ENCODE results near the gene YEATS2. TPM values are rescaled to one million over a fixed set of nuclear protein-coding genes. Genes with fewer than 3 reads are reported as not detected.

YEATS2 gene
- polyA plus RNA-seq, 3 donors from 2014 or later, result 2.1 to 6.3 (median 2.4) TPM

DNA sequence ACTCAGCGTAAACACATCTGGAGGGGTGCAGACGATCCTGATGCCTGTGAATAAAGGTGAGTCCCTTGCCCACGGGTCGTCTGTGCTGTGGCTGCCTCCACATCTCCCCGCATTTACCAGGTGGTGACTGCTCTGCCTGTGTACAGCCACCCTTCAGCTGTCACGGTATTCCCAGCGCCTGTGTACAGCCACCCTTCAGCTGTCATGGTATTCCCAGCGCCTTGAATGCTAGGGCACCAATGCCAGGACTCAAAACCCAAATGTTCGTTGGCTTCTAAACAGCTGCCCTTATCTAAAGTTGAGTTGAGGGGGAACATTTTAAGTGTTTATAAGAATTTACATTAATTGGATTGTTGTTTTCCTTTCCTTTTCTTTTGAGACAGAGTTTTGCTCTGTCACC, 100.4 kb downstream of the YEATS2 start:
- H3K9me3 Mint-ChIP-seq, result no peaks in the 10 kb centered on the region
- DNase-seq, result no peak
- H3K4me3 Mint-ChIP-seq, result no peak overlapping the region
- H3K4me1 Mint-ChIP-seq, result no peaks in the 10 kb centered on the region
- H3K27me3 Mint-ChIP-seq (ENCODE audit: low read depth in 3 of 3), result no peaks in the 10 kb centered on the region
- H3K36me3 Mint-ChIP-seq, result peaks cover 31 to 55% (median 37%) of the 10 kb centered on the region in 3 donors
- H3K27ac Mint-ChIP-seq, result no peak overlapping the region

DNA sequence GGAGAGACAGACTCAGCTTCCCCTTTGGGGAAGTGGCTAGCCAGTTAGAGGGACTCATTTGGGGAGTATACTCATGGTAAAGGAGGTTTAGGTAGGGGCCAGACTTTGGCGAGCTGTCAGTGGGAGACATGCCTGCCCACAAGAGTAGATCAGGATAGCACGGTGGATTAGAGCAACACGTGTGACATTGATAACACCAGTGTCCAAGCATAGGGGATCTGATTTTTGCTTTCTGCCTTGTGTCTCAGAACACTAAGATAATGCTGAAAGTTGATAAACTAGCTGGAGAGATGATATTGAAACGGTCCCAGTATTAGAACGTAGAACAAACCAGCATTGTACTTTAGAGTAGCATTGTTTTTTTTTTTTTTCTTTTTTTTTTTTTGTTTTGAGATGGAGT, 101.9 kb downstream of the YEATS2 start:
- no peaks in the 10 kb centered on the region for H3K4me1 Mint-ChIP-seq
- peaks cover 0 to 3% (median 0%) of the 10 kb centered on the region in 3 donors for H3K27me3 Mint-ChIP-seq (ENCODE audit: low read depth in 3 of 3)
- no peaks in the 10 kb centered on the region for H3K9me3 Mint-ChIP-seq
- no peak overlapping the region for H3K4me3 Mint-ChIP-seq
- H3K27ac Mint-ChIP-seq, result peak overlapping the region in 2 of 6 donors; percentile 28 to 44
- peaks cover 33 to 52% (median 36%) of the 10 kb centered on the region in 3 donors for H3K36me3 Mint-ChIP-seq
- no peak for DNase-seq

DNA sequence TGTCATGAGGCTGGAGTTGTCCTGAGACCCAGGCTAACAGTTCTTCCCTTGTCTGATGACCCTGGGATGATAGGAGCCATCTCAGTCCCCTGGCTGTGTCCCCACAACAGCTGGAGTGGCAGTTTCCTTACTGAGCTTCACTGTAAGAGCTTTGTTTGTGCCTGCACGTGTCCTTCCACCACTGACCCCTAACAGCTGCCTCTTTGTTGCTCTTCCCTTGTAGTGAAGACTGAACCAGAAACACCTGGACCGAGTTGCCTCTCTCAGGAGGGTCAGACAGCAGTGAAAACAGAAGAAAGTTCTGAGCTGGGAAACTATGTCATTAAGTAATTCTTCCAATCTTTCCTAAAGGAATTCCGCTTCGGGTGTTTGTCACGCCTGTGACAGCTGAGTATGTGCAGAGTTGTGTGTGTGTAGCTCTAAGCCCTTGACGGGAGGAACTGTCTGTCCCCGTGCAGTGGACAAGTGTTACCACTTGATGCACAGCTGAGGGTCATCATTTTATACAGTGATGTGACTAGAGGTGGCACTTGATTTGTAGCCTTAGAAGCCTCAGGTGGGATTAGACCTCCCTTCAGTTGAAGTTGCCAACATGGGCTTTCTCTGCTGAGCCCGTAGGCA, 102.8 kb downstream of the YEATS2 start:
- Mint-ChIP-seq H3K36me3 (peaks cover 33 to 52% (median 36%) of the 10 kb centered on the region in 3 donors), H3K4me1 (no peaks in the 10 kb centered on the region), H3K27ac (no peak overlapping the region), H3K9me3 (no peaks in the 10 kb centered on the region), H3K27me3 (ENCODE audit: low read depth in 3 of 3) (peaks cover 0 to 3% (median 0%) of the 10 kb centered on the region in 3 donors), H3K4me3 (no peak overlapping the region)
- DNase-seq, result no peak

DNA sequence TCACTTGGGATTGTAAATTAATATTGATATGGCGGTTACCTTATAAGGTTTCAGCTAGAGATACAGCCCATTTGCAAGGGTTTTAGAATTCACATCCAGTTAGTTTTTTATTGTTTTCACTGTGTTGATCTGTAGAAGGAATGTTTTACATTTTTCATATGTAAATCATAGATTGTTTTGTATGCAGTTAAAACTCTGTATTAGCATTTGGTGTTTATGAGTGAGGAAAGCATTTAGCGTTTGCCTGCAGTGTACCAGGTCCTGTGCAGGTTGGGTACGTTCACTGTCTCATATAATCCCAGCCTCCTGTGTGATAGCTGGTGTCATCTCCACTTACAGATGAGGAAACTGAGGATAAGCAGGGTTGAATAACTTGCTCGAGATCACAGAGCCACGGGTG, 104.0 kb downstream of the YEATS2 start:
- no peaks in the 10 kb centered on the region for H3K9me3 Mint-ChIP-seq
- H3K4me1 Mint-ChIP-seq, result no peaks in the 10 kb centered on the region
- no peak overlapping the region for H3K27ac Mint-ChIP-seq
- peaks cover 0 to 3% (median 0%) of the 10 kb centered on the region in 3 donors for H3K27me3 Mint-ChIP-seq (ENCODE audit: low read depth in 3 of 3)
- no peak overlapping the region for H3K4me3 Mint-ChIP-seq
- H3K36me3 Mint-ChIP-seq, result peaks cover 35 to 50% (median 40%) of the 10 kb centered on the region in 3 donors
- no peak for DNase-seq

DNA sequence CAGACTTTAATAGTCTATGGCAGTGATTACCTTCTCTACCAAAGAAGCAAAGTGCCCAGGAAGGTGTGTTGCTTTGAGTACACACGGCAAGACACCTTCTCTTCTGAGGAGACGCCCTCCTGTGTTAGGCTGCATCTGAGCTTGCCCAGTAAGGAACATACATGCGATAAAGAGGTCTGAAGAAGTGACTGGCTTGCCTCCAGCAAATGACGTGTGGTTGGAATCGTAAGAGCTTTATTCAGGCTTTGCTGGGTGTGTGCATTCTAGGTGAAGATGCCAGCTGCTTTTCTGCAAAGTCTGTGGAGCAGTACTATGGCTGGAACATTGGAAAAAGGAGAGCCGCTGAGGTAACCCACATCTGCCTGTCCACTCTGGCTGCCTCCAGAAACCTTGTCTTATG, 105.4 kb downstream of the YEATS2 start:
- Mint-ChIP-seq H3K27ac (no peak overlapping the region), H3K4me1 (no peaks in the 10 kb centered on the region), H3K36me3 (peaks cover 34 to 53% (median 45%) of the 10 kb centered on the region in 3 donors), H3K9me3 (no peaks in the 10 kb centered on the region), H3K27me3 (ENCODE audit: low read depth in 3 of 3) (peaks cover 0 to 3% (median 0%) of the 10 kb centered on the region in 3 donors), H3K4me3 (no peak overlapping the region)
- DNase-seq, result no peak

DNA sequence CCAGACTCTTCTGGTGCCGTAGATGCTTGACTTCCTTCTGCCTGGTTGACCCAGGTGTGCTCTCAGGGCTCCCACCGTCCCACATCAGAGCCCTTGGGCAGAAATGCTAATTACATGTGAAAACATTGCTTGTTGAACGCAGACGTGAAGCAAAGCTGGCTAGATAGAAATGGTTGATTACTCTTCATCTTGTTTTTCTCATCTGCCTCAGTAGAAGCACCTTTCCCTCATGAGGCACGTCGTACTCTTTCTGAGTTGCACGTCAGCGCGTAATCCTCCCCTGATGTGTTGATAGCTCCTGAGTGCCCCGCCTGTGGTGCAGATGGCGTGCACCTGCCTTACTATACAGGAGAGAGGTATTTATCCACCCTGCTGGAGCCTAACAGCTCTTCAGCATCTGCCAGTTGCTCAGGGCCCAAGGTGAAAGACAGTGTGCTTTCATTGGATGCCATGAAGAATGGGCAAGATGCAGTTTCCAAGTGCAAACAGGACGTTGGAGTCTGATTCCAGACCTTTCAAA, 109.7 kb downstream of the YEATS2 start:
- no peak for DNase-seq
- H3K4me1 Mint-ChIP-seq, result no peaks in the 10 kb centered on the region
- H3K27me3 Mint-ChIP-seq (ENCODE audit: low read depth in 3 of 3), result peaks cover 0 to 3% (median 0%) of the 10 kb centered on the region in 3 donors
- H3K9me3 Mint-ChIP-seq, result no peaks in the 10 kb centered on the region
- peaks cover 24 to 47% (median 31%) of the 10 kb centered on the region in 3 donors for H3K36me3 Mint-ChIP-seq
- peak overlapping the region in 1 of 6 donors; percentile 3 for H3K27ac Mint-ChIP-seq
- H3K4me3 Mint-ChIP-seq, result no peak overlapping the region

DNA sequence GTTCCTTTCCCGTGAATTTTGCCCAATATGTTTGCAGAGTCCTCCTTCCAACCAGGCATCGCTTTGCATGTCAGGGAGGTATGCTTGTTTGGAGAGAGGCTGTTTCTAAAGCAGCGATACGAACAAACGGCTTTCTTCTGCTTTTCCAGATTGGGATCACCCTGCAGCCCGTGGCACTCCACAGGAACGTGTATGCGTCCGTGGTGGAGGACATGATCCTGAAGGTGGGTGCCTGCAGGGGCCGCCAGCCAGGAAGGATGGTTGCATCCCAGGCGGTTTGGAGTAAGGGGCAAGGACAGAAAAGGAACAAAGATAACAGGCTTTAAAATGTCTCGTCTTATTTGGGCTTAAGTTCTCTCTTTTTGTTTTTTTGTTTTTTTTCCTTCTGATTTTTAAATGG, 110.3 kb downstream of the YEATS2 start:
- DNase-seq, result no peak
- H3K4me1 Mint-ChIP-seq, result no peaks in the 10 kb centered on the region
- peaks cover 0 to 3% (median 0%) of the 10 kb centered on the region in 3 donors for H3K27me3 Mint-ChIP-seq (ENCODE audit: low read depth in 3 of 3)
- H3K9me3 Mint-ChIP-seq, result no peaks in the 10 kb centered on the region
- peaks cover 23 to 49% (median 30%) of the 10 kb centered on the region in 3 donors for H3K36me3 Mint-ChIP-seq
- no peak overlapping the region for H3K4me3 Mint-ChIP-seq
- peak overlapping the region in 1 of 6 donors; percentile 26 for H3K27ac Mint-ChIP-seq

DNA sequence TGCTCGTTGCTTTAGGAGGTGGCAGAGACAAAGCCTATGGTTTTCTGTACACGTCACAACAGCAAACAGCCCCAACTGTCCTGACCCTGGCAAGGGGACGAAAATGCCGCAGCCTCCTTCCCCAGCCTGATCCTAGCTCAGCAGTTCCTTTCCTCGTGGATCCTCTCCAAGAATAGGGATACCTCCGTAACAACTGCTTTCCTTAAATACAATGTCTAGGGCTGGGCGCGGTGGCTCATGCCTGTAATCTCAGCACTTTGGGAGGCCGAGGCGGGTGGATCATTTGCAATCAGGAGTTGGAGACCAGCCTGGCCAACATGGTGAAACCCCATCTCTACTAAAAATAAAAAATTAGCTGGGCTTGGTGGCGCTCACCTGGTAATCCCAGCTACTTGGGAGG, 110.8 kb downstream of the YEATS2 start:
- Mint-ChIP-seq H3K4me1 (no peaks in the 10 kb centered on the region), H3K27me3 (ENCODE audit: low read depth in 3 of 3) (peaks cover 0 to 3% (median 0%) of the 10 kb centered on the region in 3 donors), H3K4me3 (no peak overlapping the region), H3K27ac (peak overlapping the region in 1 of 6 donors; percentile 26), H3K36me3 (peaks cover 20 to 51% (median 27%) of the 10 kb centered on the region in 3 donors), H3K9me3 (no peaks in the 10 kb centered on the region)
- DNase-seq, result no peak

DNA sequence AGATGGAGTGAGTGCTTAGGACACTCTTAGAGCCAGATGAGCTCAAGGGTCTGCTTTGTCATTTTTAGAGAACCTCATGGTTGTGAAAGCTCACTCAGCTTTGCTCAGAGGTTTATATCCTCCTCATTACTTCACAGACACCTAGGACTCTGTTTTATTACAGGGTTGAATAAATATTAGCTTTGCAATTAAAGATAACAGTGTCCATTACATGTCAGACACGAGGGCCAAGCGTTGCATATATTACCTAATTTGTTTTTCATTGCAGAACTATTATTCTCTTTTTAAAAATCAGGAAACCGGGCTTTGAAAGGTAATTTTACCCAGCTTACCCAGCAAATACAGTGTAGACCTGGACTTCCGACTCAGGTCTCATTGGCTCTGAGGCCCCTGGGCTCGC, 111.7 kb downstream of the YEATS2 start:
- H3K27me3 Mint-ChIP-seq (ENCODE audit: low read depth in 3 of 3), result no peaks in the 10 kb centered on the region

DNA sequence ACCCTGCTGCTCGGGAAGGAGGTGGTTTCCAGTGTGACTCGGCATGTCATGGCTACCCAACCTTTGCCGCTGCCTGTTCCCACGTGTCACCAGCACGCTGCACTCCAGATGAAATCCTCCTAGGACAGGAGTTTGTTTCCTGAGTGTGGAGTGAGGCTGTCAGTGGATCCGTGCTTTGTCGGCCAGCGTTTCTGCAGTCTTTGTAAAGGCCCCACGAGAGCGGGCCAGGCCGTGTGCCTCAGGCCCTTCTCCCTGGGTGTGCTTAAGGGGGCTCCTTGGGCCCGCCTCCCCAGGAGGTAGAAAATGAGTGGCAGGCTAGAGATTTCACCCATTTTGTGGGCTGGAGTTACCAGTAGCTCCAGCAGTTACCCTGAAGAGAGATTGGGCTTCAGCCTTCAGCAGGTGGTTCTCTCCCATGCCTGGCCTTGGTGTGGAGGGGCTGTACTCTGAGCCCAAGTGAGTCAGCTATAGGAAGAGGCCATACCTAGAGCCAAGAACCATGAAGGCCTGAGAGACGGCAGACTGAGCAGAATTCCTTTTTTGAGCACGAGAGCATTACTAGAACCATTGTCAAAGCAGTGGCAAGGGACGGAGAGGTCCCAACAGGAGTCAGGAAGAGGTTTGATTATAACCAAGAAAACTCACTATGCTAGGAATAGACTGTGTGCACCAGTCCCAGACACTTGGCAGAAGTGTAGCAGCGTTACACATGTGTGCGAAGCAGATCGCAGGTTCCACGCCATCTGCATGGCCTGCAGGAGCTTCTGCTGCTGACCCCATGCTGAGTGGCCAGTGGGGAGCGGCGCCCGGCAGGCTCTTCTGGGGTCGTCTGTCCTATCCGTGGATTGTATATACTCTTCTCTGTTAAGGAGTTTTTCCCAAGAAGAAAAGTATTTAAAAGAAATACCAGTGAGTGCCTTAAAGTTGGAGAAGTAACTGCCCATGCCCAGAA, 113.3 kb downstream of the YEATS2 start:
- peaks cover 14 to 44% (median 23%) of the 10 kb centered on the region in 3 donors for H3K36me3 Mint-ChIP-seq
- H3K27ac Mint-ChIP-seq, result no peak overlapping the region
- DNase-seq, result no peak
- H3K9me3 Mint-ChIP-seq, result no peaks in the 10 kb centered on the region
- no peaks in the 10 kb centered on the region for H3K27me3 Mint-ChIP-seq (ENCODE audit: low read depth in 3 of 3)
- no peak overlapping the region for H3K4me3 Mint-ChIP-seq
- no peaks in the 10 kb centered on the region for H3K4me1 Mint-ChIP-seq

More for the DNA sequence above, 111.7 kb downstream of the YEATS2 start:
- H3K27ac Mint-ChIP-seq, result no peak overlapping the region
- H3K36me3 Mint-ChIP-seq, result peaks cover 15 to 46% (median 23%) of the 10 kb centered on the region in 3 donors
- H3K4me1 Mint-ChIP-seq, result no peaks in the 10 kb centered on the region
- H3K9me3 Mint-ChIP-seq, result no peaks in the 10 kb centered on the region
- H3K4me3 Mint-ChIP-seq, result no peak overlapping the region
- no peak for DNase-seq

DNA sequence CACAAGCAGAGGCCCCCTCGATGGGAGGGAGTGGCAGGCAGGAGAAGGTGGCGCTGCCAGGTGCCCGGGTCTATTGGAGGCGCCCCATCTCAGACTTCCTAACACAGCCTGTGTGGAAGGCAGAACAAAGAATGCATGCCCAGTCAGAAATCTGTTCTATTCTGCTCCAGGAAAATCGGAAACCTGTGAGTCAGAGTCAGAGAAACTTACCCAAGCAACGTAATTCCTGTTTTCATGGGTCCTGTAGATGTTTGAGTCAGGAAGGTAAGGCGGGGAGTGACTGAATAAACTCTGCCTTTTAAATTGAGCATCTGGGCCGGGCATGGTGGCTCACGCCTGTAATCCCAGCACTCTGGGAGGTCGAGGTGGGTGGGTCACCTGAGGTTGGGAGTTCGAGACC, 114.0 kb downstream of the YEATS2 start:
- Mint-ChIP-seq H3K4me3 (no peak overlapping the region), H3K9me3 (no peaks in the 10 kb centered on the region), H3K27me3 (ENCODE audit: low read depth in 3 of 3) (no peaks in the 10 kb centered on the region), H3K4me1 (no peaks in the 10 kb centered on the region), H3K27ac (no peak overlapping the region), H3K36me3 (peaks cover 11 to 45% (median 24%) of the 10 kb centered on the region in 3 donors)
- DNase-seq, result no peak

DNA sequence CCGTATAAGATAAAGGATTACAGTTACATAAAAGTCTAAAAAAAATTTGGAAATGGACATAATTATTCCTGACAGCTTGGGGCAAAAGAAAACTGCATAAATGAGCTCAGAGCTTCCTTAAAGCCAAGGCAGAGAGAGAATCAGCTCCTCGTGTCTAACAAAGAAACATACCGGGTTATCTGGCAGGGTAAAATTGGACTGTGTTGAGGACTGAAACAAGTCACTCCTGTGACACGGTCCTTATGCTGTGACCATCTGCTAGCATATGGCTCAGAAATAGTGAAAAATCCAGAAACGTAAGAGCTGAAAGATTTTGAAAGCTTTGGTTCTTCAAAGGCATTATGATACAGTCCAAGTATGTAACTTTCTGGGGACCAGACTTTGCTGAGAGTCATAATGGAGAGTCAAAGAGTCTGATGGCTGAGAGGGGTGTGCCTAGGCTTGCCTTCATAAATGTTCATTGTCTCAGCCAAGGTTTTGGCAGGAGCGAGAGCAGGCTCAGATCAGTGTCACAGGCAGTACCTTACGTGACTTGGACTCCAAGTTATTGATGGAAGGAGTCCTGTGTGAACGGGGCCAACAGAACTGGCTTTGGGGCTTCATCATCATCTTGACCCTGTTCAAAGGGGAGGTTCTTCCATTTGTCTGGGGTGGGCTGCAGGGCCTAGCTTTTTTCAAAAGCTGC, 115.3 kb downstream of the YEATS2 start:
- Mint-ChIP-seq H3K9me3 (no peaks in the 10 kb centered on the region), H3K4me3 (no peak overlapping the region), H3K4me1 (peaks cover 0 to 3% of the 10 kb centered on the region in 2 donors), H3K27me3 (ENCODE audit: low read depth in 3 of 3) (peaks cover 0 to 2% (median 0%) of the 10 kb centered on the region in 3 donors), H3K36me3 (peaks cover 5 to 35% (median 17%) of the 10 kb centered on the region in 3 donors), H3K27ac (peak overlapping the region in 2 of 6 donors; percentile 11 to 20)
- no peak for DNase-seq

DNA sequence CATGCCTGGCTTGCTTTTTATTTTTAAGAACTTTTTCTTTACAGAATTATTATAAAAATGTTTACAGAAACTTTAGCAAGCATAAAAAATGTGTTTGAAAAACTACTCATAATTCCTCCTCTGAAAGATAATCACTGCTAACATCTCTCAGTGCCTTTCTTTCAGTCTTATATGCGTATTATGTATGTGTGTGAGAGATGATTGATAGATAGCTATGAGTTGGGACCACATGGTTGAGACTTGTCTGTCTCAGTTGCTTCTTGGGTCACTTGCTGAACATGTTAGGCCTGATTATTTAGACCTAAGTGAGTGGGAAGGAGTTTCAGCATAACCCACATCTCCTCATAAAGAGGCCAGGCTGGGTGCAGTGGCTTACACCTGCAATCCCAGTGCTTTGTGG, 116.6 kb downstream of the YEATS2 start:
- Mint-ChIP-seq H3K4me1 (peaks cover 0 to 3% of the 10 kb centered on the region in 2 donors), H3K9me3 (no peaks in the 10 kb centered on the region), H3K27me3 (ENCODE audit: low read depth in 3 of 3) (peaks cover 0 to 2% (median 0%) of the 10 kb centered on the region in 3 donors), H3K27ac (peak overlapping the region in 3 of 6 donors; percentile 7 to 29 (median 15)), H3K4me3 (no peak overlapping the region), H3K36me3 (peaks cover 5 to 28% (median 17%) of the 10 kb centered on the region in 3 donors)
- no peak for DNase-seq

All from immature natural killer cell (primary cell).